NCI-H1694 treated with DMSO at 0.1 percent for 48 hours (cell line): ENCODE measurements around the gene MSH2.

ENCODE experiments used
- DNase-seq: peaks from one replicate; lab custom pipeline; 2025; lab: John Stamatoyannopoulos, UW

MSH2 gene

GRCh38 chr2:47508641-47509040 lies 105.7 kb downstream of the MSH2 start:
- no peak for DNase-seq

GRCh38 chr2:47509250-47509649 lies 106.3 kb downstream of the MSH2 start:
- no peak for DNase-seq

DNA sequence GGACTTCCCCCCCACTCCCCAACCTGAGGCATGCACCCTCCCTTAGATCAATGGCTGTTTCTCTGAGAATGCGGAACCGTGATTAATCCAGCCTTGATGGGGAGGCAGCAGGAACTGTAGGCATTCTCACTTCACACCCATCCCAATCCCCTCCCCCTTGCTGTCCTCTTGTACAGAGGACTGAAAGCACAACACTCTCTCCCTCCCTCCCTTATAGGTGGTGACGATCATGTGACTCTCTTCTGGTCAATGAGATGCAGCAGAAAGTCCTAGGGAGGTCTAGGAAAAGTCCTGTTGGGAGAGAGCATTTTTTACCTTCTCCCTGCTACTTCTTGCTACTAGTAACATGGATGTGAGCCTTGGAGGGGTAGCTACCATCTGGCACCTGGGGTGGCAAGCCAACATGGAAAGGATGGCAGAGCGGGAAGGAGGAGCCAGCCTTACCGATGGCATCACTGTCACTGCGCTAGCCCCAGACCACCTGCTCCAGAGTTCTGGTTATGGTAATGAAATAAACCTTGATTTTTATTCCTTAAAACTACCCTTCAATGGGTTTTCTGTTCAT lies 106.9 kb downstream of the MSH2 start:
- DNase-seq = no peak

- DNase-seq = no peak
Observed at GRCh38 chr2:47510745-47511144, 107.8 kb downstream of the MSH2 start.

- DNase-seq = no peak
Observed at GRCh38 chr2:47512581-47513083, 109.7 kb downstream of the MSH2 start.

GRCh38 chr2:47513981-47514520 lies 111.1 kb downstream of the MSH2 start:
- no peak for DNase-seq

GRCh38 chr2:47516360-47517104 lies 113.6 kb downstream of the MSH2 start:
- no peak for DNase-seq

- DNase-seq = no peak
Observed at GRCh38 chr2:47518497-47519146, 115.7 kb downstream of the MSH2 start.

DNA sequence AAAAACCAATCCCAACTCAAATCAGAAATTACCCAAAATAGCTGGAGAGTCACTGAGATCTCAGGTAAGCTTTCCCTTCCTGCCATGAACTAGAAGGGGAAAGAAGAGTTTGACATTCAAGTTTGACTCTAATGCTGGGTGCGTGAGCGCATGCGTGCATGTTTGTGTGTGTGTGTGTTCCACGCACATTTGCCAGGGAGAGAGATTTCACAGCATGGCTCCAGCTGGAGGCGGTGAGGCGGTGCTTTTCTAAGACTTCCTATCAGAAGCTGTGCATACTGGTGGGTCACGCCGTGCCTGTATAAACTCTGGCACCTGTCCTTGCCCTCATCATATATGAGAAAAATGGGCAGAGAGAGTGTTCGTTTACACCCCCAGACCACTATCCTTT lies 116.2 kb downstream of the MSH2 start:
- DNase-seq = no peak

DNA sequence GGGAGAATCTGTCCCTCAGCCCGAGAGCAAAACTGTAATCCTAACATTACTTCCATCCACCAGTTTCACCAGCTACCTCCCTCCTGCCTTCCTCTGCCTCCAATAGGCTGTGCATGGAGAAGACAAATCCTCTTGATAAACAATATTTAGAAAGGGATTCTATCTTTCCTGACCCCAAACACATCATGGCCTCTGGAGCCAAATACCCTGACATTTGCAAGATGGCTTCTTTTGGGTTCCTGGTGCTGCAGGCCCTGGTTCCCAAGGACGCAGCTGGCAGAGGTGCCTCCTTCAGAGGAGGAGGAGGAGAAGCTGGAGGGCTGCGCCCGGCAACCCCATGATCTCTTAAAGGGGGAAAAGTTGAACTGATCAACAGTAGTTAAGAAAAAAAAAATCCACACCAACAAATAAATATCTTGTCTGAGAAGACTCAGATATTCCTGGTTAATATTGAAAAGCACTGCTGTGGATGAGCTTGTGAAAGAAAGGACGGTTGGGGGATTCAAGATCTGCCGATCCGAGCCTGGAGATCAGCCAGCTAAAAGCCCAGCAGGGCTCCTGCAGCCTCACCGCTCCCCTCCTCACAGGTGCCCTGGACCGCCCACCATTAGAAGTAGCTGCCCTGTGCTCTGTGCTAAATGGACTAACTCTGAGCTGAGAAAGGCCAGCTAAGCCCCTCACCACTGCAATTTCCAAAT lies 116.8 kb downstream of the MSH2 start:
- peak; percentile 88 for DNase-seq

DNA sequence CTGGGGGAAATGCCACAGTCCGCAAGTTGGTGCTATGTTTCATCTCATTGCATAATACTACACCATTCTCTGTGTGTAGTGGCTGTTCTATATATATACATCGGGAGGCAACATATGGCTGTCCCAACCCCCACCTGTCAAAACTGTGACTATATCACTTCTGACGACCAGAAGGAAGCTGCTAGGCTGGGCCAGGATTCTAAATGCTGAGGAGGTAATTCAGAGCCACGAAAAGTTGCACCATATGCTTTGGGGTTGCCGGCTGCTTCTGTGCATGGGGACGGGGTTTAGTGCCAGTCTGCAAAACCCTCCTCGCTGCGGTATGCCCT lies 117.3 kb downstream of the MSH2 start:
- peak; percentile 96 for DNase-seq

DNA sequence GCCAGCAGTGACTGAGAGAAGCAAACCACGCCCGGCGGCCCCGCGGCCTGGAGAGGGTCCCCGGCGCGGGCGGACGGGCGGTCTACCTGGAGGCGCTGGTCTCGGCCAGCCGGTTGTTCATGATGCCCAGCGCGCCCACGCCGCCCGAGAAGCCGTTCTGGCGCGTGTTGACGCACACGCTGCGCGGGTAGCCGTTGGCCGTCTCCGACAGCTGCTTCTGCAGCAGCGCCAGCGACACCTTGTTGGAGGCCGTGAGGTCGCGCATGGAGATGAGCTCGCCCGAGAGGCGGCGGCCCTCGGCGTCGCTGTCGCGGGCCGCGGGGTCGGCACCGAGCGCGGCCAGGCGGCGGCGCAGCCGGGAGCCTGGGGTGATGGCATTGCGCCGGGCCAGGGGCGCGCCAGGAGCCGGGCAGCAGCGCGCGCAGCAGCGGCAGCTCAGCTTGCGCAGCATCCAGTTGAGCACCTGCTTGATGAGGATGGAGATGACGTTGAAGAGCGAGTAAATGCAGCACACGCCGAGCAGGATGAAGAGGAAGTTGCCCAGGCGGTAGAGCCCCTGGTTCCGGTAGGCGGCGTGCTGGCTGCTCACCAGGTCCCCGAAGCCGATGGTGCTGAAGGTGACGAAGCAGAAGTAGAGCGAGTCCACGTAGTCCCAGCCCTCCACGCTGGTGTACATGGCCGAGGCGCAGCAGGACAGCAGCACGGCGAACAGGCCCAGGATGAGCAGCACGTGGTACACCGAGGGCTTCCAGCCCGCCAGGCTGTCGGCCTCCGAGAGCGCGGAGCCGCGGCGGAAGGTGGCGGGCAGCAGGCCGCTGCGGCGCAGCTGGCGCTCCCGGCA lies 118.1 kb downstream of the MSH2 start:
- DNase-seq = peak; percentile 81

DNA sequence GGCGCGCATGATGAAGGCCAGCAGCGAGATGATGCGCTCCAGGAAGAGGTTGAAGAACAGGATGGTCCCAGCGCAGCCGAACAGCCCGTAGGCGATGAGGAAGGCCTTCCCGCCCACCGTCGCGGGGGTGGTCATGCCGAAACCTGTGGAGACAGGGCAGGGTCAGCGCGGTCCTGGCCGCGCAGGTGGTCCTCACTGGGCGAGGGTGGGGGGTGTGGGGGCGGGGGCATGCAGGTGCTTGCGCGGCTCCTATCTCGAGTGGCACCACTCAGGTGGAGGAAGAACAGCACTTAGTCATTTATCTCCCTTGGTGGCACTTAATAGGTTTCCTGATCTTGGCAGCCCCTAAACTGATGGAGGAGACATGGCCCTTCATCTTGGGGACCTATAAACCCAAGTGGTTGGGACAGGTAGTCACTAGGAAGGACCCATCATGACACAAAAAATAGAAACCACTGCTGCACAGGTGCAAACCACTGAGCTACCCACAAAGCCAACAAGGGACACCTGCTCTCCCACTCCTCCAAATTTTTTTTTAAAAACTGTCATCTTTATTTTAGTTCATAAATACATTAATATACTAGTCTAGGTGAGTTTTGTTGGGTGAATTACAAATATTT lies 118.8 kb downstream of the MSH2 start:
- no peak for DNase-seq

GRCh38 chr2:47525167-47525566 lies 122.2 kb downstream of the MSH2 start:
- DNase-seq = no peak

DNA sequence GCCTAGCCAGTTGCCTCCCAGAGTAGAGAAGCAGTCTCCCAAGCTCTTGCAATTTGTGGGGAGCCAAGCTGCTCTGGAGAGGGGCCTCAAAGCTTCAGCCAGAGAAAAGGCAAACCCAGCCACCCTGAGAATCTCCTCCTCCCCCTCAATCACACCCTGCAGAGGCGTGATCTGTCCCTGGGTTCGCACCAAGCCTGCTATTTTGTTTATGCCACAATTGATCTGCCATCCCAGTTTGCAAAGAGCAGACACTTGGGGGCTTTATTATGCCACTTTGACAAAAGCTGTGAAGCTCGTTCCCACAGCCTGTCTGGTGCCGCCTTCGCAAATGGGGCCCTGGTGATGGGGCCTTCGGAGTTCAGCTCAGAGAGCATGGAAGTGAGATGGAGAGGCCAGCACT lies 125.5 kb downstream of the MSH2 start:
- no peak for DNase-seq

DNA sequence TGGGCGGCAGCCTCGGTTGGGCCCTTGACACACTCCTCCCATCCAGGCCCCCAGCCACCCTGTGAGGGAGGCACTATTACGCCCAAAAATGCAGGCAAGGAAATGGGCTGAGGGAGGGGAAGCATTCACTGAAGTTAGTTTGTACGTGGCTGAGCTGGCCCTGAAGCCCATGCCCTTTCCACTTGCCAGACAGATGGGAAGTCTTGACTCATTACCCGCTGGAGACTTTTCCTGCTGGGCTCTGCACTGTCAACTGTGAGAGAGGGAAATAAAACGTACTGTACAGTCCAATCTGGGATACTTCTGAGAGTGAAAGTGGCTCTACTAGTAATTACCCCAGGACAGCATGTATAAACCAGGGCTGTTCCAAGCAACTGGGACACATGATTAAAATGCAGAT lies 125.9 kb downstream of the MSH2 start:
- peak; percentile 2 for DNase-seq

DNA sequence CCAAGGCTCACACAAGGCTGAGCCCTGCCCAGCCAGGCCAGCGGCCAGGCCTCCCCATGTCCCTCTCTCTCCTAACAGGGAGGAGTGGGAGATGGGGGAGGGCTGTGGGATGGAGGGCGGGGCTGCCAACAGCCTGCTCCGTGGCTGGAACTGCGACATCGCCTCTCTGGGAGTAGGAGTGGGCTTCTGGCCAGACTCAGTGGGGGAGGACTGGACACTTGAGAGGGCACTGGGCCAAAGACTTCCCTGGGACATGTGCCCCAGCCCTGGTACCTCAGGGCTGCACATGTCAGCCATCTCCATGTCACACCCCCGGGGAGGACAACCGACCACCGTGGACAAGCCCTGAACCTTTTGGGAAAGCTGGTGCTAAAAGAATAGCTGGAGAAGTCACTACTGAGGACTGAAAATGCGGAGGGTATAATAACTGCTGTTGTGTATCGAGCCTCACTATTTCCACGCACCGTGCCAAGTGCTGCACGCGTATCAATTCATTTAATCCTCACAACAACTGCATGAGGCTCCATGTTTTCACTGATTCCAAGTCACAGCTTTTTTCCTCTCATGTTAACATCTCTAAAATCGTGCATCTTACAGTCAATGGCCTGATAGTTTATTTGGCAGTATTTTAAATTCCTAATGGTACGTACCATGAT lies 127.3 kb downstream of the MSH2 start:
- DNase-seq = no peak

- no peak for DNase-seq
Observed at GRCh38 chr2:47531378-47532042, 128.6 kb downstream of the MSH2 start.
